ENCODE data around the gene HPD.

GRCh38 chr12:121830134-121830533, 28.5 kb downstream of the HPD start:
- TF ChIP-seq POU6F1 (CRISPR knock-in tag; IDR thresholded peaks at IDR 0.05; ENCODE audit: borderline replicate concordance, low read depth) (no peak), OSR1 (CRISPR knock-in tag; IDR thresholded peaks at IDR 0.05) (no peak), ZFP3 (CRISPR knock-in tag; IDR thresholded peaks at IDR 0.05) (no peak), ZFP30 (CRISPR knock-in tag; IDR thresholded peaks at IDR 0.05) (no peak), ESRRG (CRISPR knock-in tag; IDR thresholded peaks at IDR 0.05) (no peak), TCF4 (CRISPR knock-in tag; IDR thresholded peaks at IDR 0.05; ENCODE audit: borderline replicate concordance) (no peak), CSDC2 (CRISPR knock-in tag; IDR thresholded peaks at IDR 0.05) (no peak), TOX (CRISPR knock-in tag; IDR thresholded peaks at IDR 0.05; ENCODE audit: borderline replicate concordance) (no peak), ARNTL (CRISPR knock-in tag; IDR thresholded peaks at IDR 0.05; ENCODE audit: borderline replicate concordance, low read depth) (no peak)
- TF ChIP-seq, protein P1, sequence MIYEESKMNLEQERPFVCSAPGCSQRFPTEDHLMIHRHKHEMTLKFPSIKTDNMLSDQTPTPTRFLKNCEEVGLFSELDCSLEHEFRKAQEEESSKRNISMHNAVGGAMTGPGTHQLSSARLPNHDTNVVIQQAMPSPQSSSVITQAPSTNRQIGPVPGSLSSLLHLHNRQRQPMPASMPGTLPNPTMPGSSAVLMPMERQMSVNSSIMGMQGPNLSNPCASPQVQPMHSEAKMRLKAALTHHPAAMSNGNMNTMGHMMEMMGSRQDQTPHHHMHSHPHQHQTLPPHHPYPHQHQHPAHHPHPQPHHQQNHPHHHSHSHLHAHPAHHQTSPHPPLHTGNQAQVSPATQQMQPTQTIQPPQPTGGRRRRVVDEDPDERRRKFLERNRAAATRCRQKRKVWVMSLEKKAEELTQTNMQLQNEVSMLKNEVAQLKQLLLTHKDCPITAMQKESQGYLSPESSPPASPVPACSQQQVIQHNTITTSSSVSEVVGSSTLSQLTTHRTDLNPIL (CRISPR knock-in tag; IDR thresholded peaks at IDR 0.05; ENCODE audit: low read depth): no peak
